Activated naive CD4-positive, alpha-beta T cell treated with Interleukin-2 at 50 U/mL for 16 hours (primary cell): ENCODE measurements around the gene HOMEZ.

ENCODE experiments used
- DNase-seq: peaks from one replicate; pipeline ENCODE4 v3.0.0-alpha.2; 2020

Gene HOMEZ

DNA sequence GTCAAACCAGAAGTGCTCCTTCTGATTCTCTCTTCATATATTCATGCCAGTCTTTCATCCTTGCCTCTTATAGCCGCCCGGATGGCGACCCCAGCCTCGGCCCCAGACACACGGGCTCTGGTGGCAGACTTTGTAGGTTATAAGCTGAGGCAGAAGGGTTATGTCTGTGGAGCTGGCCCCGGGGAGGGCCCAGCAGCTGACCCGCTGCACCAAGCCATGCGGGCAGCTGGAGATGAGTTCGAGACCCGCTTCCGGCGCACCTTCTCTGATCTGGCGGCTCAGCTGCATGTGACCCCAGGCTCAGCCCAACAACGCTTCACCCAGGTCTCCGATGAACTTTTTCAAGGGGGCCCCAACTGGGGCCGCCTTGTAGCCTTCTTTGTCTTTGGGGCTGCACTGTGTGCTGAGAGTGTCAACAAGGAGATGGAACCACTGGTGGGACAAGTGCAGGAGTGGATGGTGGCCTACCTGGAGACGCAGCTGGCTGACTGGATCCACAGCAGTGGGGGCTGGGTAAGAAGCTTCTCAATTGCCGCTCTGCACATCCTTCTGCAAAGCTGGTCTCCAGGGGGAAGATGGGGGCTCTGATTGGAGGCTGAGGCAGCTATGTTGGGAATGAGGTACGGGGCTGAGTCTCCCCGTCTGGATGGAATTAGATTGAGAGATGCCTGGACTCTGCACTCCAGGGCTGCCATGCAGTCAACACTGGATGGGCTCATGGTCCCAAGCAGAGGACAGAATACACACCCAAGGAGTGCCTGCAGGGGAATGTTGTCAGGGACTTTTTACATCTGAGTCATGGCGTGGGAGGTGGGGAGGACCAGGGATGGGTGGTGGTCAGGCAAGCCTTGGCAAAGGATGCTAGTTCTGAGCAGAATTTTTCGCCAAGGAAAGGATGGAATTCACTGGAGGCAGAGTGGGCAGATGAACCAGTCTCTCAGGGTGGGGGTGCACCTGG is 22.0 kb upstream of the HOMEZ start:
- no peak for DNase-seq

DNA sequence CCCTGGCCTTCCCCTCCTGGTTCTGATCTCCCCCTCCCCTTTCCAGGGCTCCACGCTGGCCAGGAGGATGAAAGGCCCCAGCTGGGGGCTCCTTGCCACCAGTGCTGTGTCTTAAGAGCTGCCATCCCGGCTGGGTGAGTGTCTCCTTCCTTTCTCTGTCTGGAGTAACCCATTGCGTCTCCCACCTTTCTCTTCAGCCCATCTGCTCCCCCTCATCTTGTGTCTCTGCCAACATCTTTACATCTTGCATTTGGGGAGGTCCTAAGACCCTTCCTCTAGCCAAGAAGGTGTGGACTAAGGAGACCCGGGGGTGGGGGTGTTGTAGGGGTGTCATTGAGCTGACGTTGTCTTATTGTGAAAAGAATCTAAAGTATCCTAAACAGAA is 21.2 kb upstream of the HOMEZ start:
- no peak for DNase-seq

DNA sequence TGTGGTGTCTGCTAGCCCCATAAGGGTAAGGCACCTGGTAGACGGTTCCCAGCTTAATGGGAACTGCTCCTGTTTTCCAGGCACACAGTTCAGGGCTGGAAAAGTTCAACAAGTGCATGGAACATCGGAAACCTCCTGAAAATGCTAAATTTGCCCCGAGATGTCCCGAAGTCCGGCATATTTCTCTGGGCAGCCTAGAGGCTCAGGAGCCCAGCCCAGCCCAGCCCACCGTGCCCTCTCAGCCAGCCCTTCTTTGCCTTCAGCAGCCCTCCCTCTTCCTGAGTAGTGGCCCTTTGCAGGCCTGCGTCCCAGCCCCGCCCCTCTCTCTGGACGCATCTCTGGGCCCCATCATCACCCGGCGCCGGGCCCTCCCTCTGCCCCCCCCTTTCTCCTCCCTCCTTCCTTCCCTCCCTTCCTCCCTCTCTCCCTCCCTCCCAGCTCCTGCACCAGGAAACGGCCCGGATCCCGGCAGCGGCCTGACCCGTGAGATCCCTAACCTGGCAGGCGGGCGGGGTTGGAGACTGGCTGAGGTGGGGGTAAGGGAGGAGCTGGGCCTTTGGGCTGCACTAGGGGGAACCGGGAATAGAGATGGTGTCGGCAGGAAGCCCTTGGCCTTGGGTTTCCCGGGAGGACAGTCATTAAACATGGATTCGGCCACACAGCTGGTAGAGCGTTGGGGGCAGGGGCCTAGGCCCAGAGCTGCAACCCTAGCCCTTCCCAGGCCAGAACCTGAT is 20.6 kb upstream of the HOMEZ start, which contains the start of gene BCL2L2:
TSS of gene BCL2L2 (plus strand) at position 422 of the 734 bp plus-strand sequence. CDS start 935 bp downstream, outside the sequence.
- no peak for DNase-seq

DNA sequence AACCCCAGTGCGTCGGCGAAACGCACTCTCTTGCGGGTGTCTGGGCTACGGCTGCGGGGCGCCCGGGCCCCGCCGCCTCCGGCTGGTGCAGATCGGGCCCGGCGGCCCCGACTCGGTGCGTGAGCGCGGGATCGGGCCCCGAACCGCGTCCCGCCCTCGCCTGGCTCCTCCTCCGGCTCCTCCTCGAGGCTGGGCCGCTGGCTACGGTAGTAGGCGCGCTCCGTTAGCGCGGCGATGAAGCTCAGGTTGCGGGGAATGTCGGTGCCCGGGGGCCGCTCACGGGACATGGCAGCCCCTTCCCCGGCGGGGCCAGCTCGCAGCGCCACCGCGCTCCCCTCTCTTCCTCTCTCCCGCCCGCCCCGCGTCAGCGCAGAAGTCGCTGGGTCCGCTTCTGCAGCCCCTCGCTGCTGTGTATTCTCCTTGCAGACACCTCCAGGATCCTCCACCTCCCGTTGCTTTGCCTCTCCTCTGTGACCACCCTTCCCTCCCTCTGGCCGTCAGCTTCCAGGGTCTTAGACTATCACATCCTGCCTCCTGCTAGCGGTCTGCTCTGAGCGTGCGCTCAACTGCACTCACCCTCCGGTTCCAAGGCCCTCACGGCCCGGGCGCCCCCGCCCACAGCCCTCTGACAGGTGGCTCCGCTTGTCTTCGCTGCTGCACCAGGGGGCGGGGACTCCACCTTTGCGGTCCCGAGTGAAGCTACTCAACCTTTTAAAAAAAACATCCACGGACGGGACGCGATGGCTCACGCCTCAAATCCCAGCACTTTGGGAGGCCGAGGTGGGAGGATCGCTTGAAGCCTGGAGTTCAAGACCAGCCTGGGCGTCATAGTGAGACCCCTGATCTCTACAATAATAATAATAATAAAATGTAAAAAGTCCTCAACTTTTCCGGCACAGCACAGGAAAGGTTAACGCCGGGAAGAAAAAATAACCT is 16.6 kb upstream of the HOMEZ start, which contains the start of gene PPP1R3E:
TSS of gene PPP1R3E (minus strand) at position 570 of the 936 bp plus-strand sequence. CDS start at position 287, 283 bp downstream.
- peak; percentile 87 for DNase-seq

DNA sequence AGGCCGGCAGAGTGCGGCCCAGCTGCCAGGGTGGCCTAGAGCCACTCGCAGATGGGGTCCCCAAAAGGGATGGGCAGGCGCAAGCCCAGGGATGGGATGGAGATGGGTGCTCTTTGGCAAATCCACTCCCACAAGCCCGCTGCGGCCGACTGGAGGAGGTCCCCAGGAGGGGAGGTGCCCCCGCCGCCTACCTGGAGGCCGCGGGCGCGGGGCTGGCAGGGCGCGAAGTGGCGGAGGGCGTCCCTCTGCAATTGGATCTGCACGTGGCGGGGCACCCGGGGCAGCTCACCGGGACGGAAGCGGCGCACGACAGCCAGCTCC is 16.0 kb upstream of the HOMEZ start:
- no peak for DNase-seq

DNA sequence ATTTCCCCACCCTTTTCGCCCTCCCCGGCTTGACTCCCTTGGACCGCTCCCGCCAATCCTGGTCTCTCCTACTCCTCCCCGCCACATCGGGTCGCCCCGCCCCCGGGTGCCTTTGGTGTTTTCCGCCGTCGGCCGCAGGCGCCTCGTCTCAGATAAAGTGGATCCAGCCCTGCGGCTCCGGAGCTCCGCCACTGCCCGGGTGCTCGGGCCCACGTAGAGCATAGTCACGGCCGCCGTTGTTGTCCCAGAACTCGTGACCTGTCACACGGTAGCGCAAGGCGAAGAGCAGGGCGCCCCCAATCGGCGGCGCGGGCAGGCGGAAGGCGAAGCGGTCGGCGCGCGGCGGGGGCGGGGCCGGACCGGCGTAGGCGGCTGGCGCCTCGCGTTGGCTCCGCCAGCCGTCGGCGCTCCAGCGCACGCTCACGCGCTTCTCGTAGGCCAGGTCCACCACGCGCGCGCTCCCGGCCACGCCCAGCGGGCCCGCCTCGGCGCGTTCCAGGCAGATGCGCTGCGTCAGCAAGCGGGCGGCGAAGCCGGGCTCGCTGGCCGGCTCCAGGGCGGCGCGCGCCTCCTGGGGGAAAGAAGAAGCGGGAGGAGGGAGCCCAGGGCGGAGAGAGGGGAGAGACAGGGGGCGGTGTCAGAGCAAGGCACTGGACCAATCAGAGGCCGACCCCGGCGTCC is 15.5 kb upstream of the HOMEZ start:
- peak; percentile 97 for DNase-seq

DNA sequence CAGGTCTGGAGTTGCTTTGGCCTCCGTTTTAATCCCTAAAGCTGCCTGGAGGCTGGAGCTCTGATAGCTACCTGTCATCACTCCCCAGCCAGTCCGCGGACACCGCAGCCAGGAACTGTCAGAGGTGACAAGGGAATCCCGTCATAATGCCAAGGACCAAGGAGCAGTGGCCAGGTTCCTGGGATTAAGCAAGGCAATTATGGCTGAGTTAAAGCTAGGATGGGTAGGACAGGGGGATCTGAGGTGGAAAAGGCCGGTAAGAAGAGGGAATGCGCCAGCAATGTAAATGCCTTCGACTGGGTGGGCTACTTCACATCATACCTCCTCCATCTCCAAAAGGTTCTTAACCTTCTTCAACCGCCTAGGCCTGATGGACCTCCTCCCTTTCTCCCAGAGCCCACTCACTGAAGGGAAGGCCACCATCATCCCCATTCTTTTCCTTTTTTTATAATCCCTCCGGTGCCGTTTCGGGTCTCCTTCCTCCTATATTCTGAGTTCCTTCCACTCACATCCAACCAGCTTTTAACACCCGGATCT is 14.8 kb upstream of the HOMEZ start:
- peak; percentile 19 for DNase-seq

DNA sequence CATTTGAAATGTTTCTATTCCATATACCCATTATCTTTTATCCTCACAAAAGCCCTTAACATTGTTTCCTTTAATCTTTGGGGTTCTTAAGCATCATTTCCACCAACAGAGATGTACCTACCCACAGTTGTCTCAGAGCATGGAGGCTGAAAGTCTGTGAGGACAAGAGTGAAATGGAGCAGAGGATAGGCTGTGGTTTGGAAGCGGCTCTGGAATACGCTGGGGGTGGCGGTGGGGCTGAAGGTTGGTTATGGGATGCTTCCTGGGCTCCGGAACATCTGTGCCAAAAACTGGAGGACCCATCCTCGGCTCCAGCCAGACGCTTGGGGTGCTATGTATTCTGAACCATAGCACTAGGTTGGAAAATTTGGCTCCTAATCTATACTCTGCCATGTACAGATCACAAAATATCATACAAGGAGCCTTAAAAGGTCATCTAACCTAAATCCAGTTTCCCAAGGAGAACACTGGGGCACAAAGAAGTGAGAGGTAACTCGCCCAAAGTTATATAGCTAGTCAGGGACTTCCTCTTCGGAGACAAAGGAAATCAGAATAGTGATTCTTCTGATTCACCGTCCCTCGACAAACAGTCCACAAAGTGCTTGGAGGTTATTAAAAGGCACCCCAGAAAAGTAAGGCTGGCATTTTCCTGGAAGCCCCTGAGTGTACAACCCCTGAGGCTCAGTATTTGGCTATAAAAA is 14.2 kb upstream of the HOMEZ start:
- no peak for DNase-seq

DNA sequence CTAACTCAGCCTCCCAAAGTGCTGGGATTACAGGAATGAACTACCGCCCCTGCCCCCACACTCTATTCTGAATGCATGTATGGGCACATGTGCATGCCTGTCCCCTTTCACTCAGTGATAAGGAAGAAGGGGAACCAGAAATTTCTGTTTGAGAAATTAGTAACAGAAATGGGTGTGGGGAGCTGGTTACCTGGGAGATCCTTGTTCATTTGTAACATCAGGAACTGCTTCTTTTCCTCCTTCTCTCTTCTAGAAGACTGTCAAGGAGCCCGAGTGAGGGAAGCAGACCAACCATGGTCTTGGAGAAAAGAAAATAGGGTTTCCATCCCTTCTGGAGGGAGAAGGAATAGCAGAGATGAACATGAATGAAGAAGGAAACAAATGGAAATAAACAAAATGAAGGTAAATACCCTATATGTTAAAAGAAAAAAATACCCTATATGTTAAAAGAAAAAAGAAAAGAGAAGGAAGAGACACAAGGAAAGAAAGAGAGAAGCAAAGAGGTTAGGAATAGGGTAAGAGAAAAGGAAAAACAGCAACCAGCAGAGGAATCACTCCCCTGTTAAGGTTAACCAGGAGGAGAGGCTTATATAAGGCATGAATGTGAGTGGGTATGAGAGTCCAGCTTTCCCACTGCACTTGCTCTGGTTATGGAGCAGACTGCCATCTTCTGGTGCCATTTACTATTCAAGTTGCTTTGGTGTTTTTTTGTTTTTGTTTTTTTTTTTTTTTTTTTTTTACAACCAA is 13.5 kb upstream of the HOMEZ start:
- no peak for DNase-seq

DNA sequence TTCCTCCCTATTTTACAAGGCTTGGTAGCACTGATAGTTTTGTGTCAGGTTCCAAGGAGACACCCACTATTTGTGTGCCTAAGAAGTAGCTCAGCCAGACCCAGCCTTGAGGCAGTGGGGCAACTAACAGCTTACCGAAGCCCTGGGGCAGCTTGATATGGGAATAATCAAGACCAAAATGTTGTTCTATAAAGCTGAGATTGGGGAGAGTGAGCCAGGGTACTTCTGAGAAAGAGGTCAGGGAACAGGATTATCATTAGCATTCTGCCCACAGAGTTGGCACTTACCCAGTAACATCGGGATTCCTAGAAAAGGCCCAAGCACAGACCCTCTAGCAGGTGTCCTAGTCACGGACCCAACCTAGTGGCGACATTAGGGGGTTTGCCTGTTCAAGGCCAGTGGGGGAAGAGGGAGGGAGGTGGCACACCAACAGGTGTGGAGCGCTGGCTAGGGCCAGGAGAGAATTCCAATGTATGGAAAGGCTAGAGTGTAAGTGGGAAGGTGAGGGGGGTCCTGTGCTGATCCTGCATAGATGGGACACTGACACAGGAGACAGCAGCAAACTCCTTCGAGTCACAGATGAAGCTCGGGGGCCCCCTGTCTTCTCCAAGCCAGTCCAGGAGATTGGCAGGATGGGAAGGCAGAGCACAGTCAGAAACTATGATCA is 11.8 kb upstream of the HOMEZ start:
- no peak for DNase-seq

DNA sequence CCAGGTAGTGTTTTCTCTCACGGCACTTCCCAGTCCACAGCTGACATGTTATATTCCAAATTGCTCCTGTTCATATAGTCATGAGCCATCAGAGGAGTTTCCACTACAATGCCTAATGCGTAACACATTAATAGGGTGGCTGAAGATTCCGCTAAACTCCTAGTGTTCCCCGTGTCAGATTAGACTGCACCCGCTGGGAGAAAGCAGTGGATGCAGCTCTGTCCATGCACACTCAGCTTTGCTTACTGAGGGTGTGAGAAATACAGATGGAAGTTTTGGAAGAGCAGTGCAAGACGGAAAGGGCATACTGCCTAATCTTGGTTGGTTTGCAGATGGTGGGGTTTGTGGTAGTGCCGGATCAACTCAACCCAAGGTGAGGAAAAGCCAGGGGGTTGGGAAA is 11.2 kb upstream of the HOMEZ start:
- no peak for DNase-seq

DNA sequence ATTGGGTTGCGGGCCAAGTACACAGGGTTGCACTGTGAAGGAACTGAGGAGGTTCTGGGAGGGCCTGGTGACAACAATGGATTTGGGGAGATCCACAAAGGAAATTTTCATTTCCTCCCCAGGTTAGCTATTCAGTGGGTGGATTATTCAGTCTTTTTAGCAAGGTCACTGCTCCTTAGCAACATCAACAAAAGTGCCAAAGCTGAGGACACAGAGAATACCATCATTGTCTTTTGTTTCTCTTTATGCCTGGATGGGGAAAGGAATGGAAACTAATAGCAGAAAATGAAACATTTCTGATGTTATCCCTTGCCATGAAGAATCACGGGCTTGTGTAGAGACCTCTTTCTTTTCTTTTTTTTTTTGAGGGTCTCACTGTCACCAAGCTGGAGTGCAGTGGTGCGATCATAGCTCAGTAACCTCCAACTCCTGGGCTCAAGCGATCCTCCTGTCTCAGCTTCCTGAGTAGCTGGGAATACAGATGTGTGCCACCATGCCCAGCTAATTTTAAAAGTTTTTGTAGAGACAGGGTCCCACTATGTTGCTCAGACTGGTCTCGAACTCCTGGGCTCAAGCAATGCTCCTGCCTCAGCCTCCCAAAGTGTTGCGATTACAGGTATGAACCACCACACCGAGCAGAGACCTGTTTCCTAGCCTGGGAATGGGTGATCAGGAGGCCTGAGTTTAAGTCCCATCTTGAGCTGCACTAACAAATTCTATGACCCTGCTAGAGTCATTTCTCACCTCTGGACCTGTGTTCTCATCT is 10.3 kb upstream of the HOMEZ start:
- no peak for DNase-seq

DNA sequence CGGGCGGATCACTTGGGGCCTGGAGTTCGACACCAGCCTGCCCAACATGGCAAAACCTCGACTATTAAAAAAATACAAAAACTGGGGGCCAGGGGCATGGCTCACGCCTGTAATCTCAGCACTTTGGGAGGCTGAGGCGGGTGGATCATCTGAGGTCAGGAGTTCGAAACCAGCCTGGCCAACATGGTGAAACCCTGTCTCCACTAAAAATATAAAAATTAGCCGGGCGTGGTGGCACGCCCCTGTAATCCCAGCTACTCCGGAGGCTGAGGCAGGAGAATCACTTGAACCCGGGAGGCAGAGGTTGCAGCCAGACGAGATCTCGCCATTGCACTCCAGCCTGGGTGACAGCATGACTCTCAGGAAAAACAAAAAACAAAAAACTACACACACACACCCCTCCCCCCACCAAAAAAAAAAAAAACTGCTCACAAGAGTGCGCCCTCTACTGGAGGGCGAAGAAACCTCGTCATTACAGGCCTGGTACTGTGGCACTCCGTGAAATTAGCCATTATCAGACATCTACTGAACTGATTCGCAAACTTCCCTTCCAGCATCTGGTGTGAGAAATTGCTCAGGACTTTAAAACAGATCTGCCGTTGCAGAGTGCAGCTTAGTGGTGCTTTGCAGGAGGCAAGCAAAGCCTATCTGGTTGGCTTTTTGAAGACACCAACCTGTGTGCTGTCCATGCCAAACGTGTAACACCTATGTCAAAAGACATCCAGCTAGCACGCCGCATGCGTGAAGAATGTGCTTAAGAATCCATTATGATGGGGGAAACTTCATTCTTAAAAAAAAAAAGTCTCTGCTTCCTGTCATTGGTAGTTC is 9.0 kb upstream of the HOMEZ start:
- DNase-seq = peak; percentile 58

DNA sequence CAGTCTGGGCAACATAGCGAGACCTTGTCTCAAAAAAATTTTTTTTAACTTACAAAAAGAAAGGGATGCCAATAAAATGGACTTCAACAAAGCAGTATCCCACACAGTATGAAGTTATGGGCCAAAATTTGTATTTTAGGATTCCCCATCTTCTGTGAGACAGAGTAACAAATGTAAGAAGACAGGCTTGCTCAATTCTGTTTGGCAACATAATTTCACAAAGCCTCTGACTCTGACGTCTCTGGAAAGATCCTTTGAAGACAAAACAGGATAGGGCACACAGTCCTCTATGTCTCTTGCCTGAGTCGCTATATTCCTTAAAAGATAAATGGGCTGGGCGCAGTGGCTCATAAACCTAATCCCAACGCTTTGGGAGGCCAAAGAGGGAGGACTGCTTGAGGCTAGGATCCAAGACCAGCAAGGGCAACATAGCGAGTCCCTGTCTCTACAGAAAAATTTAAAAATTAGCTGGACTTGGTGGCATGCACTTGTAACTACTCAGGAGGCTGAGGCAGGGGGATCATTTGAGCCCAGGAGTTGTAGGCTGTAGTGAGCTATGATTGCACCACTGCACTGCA is 1.1 kb upstream of the HOMEZ start:
- DNase-seq = no peak

DNA sequence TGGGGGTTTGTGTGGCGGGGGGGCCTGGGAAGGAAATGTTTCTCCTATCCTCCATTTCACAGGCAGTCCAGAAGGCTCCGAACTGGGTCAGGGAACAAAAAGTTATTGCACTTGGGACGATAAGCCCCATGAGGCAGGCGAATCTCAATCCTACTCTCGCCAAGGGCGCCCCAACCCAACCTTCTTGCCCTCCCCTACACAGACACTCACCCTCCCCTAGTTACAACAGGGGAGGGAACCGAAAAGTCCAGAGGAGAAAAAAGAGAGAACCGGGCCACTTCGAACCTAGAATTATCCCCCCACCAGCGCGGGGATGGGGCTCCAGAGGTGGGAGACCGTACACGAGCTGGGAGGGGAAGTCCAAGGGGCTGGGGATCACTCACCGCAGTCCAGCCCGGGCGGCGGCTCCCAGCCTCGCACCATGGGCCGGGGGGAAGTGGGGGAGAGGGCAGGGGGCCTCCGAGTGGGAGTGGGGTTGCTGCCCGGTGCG is 357 bp downstream of the HOMEZ start:
- DNase-seq = no peak

DNA sequence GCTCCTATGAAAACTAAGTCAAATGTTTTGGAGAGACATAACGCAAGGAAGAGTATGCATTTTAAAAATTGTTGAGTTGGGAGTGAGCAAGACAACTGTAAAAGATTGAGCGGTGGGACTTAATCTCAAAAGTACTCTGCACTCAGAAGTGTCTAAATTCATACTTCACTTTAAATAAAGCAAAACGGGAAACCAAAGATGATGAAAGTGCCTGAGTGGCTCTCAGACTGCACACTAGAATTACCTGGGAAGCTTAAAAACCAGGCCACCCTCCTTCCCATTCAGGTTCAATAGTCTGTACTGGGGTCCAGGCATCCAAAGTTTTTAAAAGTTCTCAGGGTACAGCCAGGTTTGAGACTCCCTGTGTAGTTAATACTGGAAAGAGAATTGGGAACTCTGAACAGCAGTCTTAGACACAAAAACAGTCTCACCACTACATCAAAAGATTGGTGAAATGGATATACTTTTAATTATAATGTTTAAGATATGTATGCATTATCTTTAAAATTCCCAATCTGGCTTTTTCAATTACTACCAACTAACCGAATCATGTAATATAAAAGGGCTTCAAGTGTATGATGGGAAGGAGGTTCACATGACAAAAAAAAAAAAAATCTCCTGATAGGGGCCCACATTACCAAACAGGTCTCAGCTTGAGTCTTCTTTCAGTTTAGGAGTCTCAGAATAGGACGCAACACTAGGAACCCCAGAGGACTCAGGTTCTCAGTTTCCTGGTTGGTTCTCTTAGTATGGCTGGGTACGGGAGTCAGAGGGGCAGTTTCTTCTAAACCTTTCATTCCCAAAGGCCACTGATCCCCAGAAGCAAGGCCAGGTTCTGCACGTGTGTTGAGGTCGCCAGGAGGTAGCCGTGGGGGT is 1.0 kb downstream of the HOMEZ start:
- peak; percentile 12 for DNase-seq

DNA sequence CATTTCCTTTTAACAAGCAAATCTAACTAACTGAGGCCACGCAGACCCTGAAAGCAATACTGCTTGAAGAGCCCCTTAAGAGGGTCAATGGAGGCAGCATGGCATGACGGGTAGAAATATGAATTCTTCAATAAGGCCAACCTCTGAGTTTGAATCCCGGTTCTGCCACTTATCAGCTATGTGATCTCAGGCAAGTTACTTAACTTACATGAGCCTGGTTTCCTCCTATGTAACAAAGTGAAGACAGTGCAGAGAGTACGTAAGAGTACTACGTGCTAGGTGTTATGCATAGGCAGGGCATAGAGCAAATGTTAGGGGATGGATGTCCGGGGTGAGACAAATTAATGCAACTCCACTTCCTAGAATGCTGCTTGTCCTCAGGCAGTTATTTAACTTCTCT is 4.7 kb downstream of the HOMEZ start:
- no peak for DNase-seq
